Urinary bladder (tissue), 2 donors: Measurements from ENCODE around the gene DCLK1. TPM values are rescaled to one million over a fixed set of nuclear protein-coding genes. Genes with fewer than 3 reads are reported as not detected.

Experiments used
- polyA plus RNA-seq: library from polyadenylated mRNA; stranded (reverse); fragments of 200-250 nt; gene quantifications from one replicate; pipeline ENCODE4 v1.2.3, GENCODE V29; 2013
- total RNA-seq: library from RNA; depleted of rRNA; stranded (reverse); fragments of >200 nt; gene quantifications from one replicate; pipeline ENCODE4 v1.2.3, GENCODE V29; 2014
- donor health status: healthy.

DCLK1 gene
- total and polyA plus RNA-seq, 2 donors = 6.5 to 89.1 TPM

Other genes with a start within 250 kb of the DCLK1 start
- gene SOHLH2, start 83.2 kb upstream of the DCLK1 start, total RNA-seq = 0.32 TPM
- 2.2 TPM for gene SOHLH2, start 83.2 kb upstream of the DCLK1 start, polyA plus RNA-seq
- gene CCDC169, start 166.4 kb upstream of the DCLK1 start, total RNA-seq = 7.0 TPM
- gene CCDC169, start 166.4 kb upstream of the DCLK1 start, polyA plus RNA-seq = 3.1 TPM
- 124 TPM for gene SPART, start 215.0 kb upstream of the DCLK1 start, total RNA-seq
- gene SPART, start 215.0 kb upstream of the DCLK1 start, polyA plus RNA-seq = 60.9 TPM